GM19328 (cell line): ENCODE data around the gene SH3PXD2A.
"Not testable (repeated sequence)": the region's sequence is repeated elsewhere in the genome, so short reads cannot be mapped to it uniquely, and the experiment has no call there.

Source experiments
- ATAC-seq: cut with Tn5 transposase; IDR thresholded peaks from one replicate; pipeline ENCODE4 v1.9.1; 2021; ENCODE audit warnings: mild to moderate bottlenecking, moderate library complexity; ENCODE audit not compliant: unreplicated experiment

SH3PXD2A gene

DNA sequence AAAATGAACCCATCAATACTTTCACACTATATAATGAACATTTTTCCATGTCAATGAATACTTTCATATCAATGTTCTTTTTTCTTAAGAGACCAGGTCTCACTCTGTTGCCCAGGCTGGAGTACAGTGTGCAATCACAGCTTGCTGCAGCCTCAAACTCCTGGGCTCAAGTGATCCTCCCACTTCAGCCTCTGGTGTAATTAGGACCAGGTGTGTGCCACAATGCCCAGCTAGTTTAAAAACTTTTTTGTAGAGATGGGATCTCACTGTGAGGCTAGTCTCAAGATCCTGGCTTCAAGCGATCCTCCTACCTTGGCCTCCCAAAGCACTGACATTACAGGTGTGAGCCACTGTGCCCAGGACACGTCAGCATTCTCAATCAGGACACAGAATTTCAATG, 85.2 kb downstream of the SH3PXD2A start:
- no peak for ATAC-seq

- ATAC-seq = no peak
Measured at GRCh38 chr10:103769176-103769575, 86.2 kb downstream of the SH3PXD2A start.

- ATAC-seq = no peak
Measured at GRCh38 chr10:103768345-103768744, 87.0 kb downstream of the SH3PXD2A start.

GRCh38 chr10:103767756-103768155, 87.6 kb downstream of the SH3PXD2A start:
- no peak for ATAC-seq

- no peak for ATAC-seq
Measured at GRCh38 chr10:103766751-103767505, 88.4 kb downstream of the SH3PXD2A start.

DNA sequence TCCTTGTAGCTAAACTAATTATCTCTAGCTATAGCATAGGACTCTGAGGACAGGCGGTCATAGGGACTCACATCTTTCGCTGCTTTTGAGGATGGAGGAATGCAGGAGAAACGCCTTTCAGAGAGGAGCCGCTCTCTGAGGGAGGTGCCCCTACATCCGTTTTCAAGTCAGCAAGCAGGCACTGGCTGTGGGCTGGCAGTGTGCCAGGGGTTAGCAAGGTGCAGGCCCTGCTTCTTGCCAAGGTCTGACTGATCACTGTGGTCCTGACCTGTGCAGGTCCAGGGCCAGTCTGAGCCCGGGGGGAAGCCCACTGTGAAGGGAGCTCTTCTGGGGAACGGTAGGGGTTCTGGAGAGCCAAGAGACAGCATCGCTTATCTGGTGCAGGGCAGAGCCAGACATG, 89.4 kb downstream of the SH3PXD2A start:
- ATAC-seq = no peak

GRCh38 chr10:103765168-103765567, 90.2 kb downstream of the SH3PXD2A start:
- no peak for ATAC-seq

DNA sequence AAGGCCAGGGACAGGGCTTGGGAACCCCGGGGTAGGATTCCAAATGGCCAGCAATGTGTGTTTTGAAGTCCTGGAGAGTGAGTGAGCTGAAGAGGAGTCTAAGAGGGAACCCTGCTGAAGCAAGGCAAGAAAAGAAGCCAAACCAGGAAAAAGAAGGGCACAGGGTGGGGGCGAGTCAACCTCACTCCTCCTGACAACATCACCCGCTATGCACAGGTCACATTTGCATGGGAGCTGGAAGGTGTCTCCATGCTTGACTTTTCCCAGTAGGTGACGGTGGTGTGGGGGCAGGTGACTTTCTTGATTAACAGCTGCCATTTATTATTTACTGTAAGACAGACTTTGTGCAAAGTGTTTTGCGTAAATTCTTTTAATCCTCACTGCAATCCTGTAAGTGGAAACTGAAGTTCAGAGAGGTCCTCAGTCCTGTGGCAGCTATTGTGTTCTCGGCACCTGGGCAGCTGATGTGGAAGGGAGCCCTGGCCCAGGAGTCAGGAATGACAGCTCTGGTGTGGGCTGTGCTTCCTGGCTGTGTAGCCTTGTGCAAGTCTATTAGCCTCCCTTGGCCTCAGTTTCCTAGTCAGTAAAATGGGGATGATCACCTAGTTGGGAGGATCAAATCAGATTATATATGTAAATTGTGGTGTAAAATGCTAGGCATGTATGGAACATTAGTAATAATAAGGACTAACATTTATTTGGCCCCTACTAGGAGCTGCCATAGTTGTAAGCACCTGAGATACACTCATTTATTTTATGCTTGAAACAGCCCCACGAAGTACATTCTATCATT, 90.9 kb downstream of the SH3PXD2A start:
- no peak for ATAC-seq

DNA sequence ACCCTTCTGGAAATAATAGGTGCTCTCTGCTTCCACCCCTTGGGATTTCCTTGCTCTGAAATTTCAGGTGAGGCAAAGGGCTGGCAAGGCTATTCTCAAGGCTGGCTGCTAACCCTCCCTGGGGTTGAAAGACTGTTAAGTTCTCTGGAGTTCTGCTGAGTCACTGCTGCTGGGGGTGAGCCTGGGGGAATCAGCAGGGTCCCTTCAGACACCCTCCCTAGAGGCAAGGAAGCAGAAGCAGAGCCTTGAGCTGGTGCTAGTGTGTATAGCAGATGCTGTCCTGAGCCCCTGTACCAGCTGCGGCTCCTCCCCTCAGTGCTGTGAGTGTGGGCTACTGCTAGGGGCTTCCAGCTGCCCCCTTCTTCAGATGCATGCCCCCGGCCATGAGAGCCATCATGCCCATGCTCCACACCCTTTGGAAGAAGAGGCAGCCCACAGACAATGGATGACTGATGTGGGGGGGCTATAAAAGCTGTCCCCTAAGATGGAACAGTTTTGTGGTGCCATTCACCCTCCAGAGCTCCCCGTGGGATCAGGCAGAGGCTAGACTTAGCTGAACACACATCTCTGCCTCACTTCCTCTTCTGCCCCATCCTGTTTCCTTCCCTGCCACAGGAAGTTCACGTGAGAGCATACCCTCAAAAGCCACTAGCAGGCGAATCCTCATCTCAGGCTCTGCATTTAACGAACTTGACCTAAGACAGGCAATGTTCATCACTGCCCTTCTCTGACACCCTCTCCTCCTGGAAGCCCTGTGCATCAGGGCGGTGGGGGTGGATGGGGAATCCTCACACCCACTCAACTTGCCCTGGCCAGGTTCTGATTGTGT, 91.8 kb downstream of the SH3PXD2A start:
- ATAC-seq = no peak

GRCh38 chr10:103762916-103763315, 92.5 kb downstream of the SH3PXD2A start:
- ATAC-seq = no peak

DNA sequence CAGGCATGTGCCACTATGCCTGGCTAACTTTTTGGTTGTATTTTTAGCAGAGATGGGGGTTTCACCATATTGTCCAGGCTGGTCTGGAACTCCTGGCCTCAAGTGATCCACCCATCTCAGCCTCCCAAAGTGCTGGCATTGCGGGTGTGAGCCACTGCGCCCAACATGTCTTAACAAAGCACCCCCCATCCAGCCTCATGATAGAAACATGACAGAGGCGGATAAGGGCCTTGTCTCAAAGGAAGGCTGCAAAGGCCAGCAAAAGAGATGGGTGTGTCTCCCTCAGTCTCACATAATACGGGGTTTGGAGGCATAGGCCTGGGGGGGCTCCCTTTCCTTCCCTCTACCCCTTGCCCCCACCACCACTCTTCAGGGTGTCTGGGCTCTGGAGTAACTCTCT, 93.2 kb downstream of the SH3PXD2A start:
- ATAC-seq = no peak

- ATAC-seq = no peak
Measured at GRCh38 chr10:103761075-103761920, 94.1 kb downstream of the SH3PXD2A start.

DNA sequence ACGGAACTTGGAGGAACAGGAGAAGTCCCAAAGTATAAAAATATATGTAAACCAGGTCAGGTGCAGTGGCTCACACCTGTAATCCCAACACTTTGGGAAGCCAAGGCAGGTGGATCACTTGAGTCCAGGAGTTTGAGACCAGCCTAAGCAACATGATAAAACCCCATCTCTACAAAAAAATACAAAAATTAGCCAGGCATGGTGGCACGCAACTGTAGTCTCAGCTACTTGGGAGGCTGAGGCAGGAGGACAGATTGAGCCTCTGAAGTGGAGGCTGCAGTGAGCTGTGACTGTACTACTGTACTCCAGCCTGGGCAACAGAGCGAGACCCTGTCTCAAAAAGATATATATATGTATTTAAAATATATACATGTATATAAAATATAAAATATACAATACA, 95.1 kb downstream of the SH3PXD2A start:
- ATAC-seq = not testable (repeated sequence)

DNA sequence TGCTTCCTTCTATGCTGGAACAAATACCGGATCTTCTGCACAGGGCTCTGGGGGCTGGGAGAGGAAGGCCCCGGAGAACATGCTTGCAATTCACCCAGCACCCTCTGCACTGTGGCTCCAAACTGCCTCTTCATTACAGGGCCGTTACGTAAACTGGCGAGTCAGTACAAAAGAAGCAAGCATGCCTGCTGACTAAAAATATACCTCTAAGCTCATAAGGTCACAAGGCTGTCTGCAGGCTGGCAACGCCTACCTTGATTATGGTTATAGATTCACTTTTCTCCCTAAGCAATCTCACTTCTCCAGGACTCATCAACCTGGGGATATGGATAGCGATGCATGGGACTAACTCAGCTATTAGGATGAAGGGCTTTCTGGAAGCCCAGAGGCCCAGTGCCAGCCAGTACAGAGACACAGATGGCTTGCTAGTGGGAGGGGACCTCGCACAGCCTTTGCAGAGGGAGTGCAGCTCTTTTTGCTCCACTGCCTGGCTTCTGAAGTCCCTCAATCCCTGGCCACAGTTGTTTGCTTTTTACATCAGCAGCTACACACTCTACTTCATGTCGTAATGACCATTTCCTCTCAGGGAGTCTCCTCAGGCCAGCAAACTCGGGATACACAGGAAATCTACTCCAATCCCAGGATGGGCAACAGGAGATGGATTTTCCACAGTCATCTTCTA, 96.1 kb downstream of the SH3PXD2A start:
- ATAC-seq = no peak

DNA sequence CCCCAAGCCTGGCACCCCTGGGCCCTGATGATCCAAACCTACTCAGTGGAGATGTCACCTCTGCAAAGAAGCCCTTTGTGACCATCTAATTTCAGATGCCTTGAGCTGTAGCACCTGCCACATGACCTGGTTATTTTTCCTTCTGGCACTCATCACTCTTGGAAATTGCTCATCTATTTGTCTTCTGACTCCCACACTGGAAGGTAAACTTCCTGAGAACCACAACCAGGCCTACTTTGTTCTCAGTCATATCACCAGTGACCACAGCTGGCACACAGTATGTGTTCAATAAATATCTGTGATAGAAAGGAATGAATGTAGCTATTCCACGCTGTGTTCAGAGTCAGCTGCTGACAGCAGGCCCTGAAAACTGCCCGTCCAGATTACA, 97.1 kb downstream of the SH3PXD2A start:
- no peak for ATAC-seq

DNA sequence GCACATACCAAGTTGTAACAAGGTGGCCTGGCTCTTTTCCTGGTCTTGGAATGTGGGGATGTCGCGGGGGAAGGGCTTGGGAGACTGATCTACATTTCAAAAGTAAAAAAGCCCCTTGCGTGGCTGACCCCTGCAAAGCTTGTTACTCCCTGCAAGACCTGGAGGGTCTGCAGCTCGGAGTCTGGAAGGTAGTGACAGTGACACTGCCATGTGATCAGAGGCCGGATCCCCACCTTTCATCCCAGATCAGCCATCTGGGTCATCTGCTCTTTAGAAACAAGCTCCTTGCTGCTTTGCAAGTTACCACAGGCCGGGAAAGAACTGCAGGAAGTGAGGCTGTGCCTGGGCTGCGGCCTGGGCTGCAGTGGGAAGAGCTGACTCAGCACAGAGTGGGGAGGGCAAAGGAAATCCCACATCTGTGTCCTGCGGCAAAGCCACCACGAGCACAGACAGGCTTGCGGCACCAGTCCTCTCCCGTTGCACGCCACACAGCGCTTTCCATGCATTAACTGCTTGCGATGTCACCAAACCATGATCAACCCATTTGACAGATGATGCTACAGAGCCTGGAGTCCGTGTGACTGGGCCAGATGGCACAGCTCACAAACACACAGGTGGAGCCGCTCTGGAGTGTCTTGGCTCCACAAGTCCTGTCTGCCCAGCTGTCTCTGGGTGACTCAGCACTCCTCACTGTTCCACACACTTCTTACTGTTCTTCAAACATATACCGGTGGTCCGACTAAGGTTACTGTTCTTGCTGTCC, 97.7 kb downstream of the SH3PXD2A start:
- no peak for ATAC-seq

DNA sequence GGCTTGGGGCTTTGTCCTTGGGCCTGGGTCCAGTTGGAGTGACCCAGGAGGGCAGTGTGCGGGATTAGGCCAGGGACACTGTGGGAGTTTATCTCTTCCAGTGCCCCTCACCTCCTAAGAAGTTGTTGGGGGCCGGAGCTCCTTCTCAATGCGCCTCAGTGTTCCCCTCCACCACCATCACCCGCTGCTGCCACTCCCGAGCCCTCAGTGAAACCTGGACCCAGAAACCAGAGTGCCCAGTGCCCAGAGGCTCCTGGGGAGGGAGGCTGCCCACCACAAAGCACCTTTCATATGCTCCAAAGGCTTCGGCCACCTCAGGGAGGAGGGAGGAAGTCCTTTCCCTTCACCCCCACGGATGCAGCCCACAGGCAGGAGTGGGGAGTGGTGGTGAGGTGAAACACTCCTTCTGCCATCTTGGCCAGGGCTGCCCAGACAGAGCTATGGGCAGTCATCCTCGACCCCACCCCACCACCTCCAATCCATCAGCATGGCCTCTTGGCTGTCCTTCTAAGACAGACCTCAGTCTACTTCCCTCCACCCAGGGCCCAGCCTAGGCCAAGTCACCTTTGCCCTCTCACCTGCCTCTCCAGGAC, 99.0 kb downstream of the SH3PXD2A start:
- ATAC-seq = no peak

DNA sequence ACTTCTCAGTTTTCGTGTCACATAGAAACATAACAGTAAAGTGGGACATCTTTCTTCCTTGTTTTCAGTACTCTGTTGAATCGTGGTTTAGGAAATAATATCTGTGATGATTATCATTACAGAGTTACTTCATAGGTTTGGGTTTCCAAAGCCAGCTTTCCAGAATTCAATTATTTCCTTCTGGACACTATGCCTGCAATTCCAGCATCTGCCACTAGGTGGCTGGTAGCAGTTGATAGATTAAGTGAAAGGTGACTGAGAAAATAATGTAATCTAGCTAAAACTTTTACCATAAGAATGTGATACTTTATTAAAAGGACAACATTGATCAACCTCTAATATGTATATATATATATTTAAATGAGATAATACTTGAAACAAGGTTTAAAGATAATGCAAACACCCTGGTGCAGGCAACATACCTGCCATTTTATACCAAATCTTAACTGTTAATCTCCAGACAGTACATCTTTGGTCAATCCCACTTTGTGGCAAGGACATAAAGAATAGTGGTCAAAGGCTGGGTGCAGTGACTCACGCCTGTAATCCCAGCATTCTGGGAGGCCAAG, 102.6 kb downstream of the SH3PXD2A start:
- ATAC-seq = no peak
